Measurements from ENCODE around the gene MBTPS1.

MBTPS1 gene

DNA sequence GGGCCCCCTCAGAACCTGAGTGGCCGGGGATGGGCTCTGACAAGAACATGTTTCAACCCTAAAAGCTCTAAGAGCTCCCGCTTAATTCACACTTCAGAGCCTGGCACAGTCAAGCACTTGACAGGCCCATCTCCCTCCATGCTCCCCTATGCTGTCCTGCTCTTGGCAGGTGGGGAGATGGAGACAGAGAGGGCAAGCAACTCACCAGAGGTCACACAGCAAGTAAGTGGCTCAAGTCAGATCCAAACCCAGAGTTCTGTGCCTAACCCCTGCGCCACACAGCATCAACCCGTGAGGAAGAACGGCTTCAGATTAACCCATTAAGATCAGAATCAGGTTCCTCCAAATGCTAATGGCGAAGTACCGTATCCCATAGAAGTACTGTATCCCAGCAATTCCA lies 112.3 kb downstream of the MBTPS1 start:
- DNase-seq (ENCODE audit: low read depth in 2 of 2) = no peak
